Measurements from ENCODE around the gene CIPC. TPM values are rescaled to one million over a fixed set of nuclear protein-coding genes. Genes with fewer than 3 reads are reported as not detected.

CIPC gene
- total and polyA plus RNA-seq, 9 donors: 7.0 to 32.4 (median 21.4) TPM

- no peak overlapping the region for H3K27ac ChIP-seq
- no peak for TF ChIP-seq CTCF (IDR thresholded peaks at IDR 0.05)
- WGBS, 3 donors: 37 to 44% (median 41%) methylated on average over 12 of the region's 12 CpGs
- no peak overlapping the region for H3K4me3 ChIP-seq
- intact Hi-C loops (cut with DNase I): no loop called here
- H3K27me3 ChIP-seq: no peaks in the 10 kb centered on the region
- no peaks in the 10 kb centered on the region for H3K9me3 ChIP-seq
- peaks cover 1% of the 10 kb centered on the region for H3K4me1 ChIP-seq (ENCODE audit: insufficient read depth)
- DNase-seq: no peak
- H3K36me3 ChIP-seq: no peaks in the 10 kb centered on the region
Measured at GRCh38 chr14:77059276-77059915, 38.7 kb upstream of the CIPC start.

- Histone ChIP-seq H3K27me3 (no peaks in the 10 kb centered on the region), H3K4me3 (no peak overlapping the region), H3K9me3 (no peaks in the 10 kb centered on the region), H3K27ac (no peak overlapping the region), H3K36me3 (no peaks in the 10 kb centered on the region), H3K4me1 (ENCODE audit: insufficient read depth) (peaks cover 1% of the 10 kb centered on the region)
- intact Hi-C loops (cut with DNase I): no loop called here
- TF ChIP-seq CTCF (IDR thresholded peaks at IDR 0.05) (no peak), POLR2A (IDR thresholded peaks at IDR 0.05) (no peak), EP300 (IDR thresholded peaks at IDR 0.05) (no peak)
- no peak for DNase-seq
- WGBS, 3 donors: 91 to 93% (median 92%) methylated on average over 12 of the region's 12 CpGs
Measured at GRCh38 chr14:77061630-77062257, 36.3 kb upstream of the CIPC start.

- Histone ChIP-seq H3K4me3 (no peak overlapping the region), H3K27ac (no peak overlapping the region), H3K36me3 (no peaks in the 10 kb centered on the region), H3K27me3 (no peaks in the 10 kb centered on the region), H3K9me3 (no peaks in the 10 kb centered on the region), H3K4me1 (ENCODE audit: insufficient read depth) (peaks cover 1% of the 10 kb centered on the region)
- 78 to 84% (median 80%) methylated on average over 3 of the region's 3 CpGs for WGBS, 3 donors
- no peak for TF ChIP-seq EP300 (IDR thresholded peaks at IDR 0.05)
- TF ChIP-seq CTCF (IDR thresholded peaks at IDR 0.05): no peak
- no peak for TF ChIP-seq POLR2A (IDR thresholded peaks at IDR 0.05)
- intact Hi-C loops (cut with DNase I): no loop called here
- DNase-seq: no peak
Measured at GRCh38 chr14:77062261-77062660, 35.8 kb upstream of the CIPC start.

GRCh38 chr14:77063571-77064171, 34.4 kb upstream of the CIPC start:
- Histone ChIP-seq H3K4me1 (ENCODE audit: insufficient read depth) (peaks cover 1% of the 10 kb centered on the region), H3K9me3 (no peaks in the 10 kb centered on the region), H3K36me3 (no peaks in the 10 kb centered on the region), H3K4me3 (no peak overlapping the region), H3K27me3 (no peaks in the 10 kb centered on the region), H3K27ac (no peak overlapping the region)
- intact Hi-C loops (cut with DNase I): no loop called here
- TF ChIP-seq CTCF (IDR thresholded peaks at IDR 0.05): no peak
- no peak for TF ChIP-seq POLR2A (IDR thresholded peaks at IDR 0.05)
- no peak for TF ChIP-seq EP300 (IDR thresholded peaks at IDR 0.05)
- 44 to 48% (median 47%) methylated on average over 10 of the region's 10 CpGs for WGBS, 3 donors
- DNase-seq: no peak
